ENCODE data around the gene LCNL1. TPM values are rescaled to one million over a fixed set of nuclear protein-coding genes. Genes with fewer than 3 reads are reported as not detected.

The LCNL1 gene
- total and polyA plus RNA-seq, 4 donors = 0.15 to 2.7 (median 1.4) TPM

DNA sequence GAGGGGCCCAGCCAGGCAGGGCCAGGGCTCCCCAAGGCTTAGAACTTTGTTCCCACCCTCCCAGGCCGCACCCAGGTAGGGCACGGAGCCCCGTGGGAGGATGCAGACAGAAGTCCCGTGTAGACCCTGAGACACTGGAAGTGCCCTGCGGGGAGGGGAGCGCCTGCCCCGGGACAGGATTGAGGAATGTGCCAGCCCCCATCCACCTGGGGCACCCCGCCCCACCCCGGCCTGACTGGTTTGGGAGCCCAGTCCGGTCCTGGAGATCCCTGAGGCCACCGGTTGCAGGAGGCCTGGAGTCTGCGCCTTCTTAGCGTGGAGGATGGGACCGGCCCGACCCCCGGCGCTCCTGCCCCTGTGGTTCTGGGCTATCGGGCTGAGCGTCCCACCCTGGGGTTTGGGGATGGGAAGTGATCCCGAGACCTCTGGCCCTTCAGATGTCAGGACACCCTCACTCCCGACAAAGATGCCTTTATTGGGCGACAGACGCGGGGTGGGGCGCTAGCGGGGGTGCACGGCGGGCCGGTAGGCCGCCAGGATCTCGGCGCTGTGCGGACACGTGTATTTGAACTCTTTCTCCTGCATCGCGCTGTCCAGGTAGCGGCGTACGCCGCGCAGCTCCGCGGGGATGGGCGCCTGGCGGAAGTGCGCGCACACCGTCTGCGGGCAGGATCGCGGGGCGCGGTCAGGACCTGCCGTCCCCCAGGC, 11.5 kb downstream of the LCNL1 start:
- H3K27ac ChIP-seq (ENCODE audit: low read depth in 1 of 2, low read length in 1 of 2) = no peak overlapping the region
- peaks cover 0 to 13% (median 0%) of the 10 kb centered on the region in 4 donors for H3K36me3 ChIP-seq (ENCODE audit: control insufficient read depth in 4 of 4, insufficient read depth in 4 of 4, low read length in 4 of 4)
- H3K4me1 ChIP-seq (ENCODE audit: control insufficient read depth in 5 of 5, insufficient read depth in 5 of 5, low read length in 5 of 5) = peaks cover 0 to 37% (median 15%) of the 10 kb centered on the region in 5 donors
- no peak overlapping the region for H3K4me3 ChIP-seq
- no peaks in the 10 kb centered on the region for H3K9me3 ChIP-seq (ENCODE audit: control insufficient read depth in 4 of 4, insufficient read depth in 3 of 4, low read length in 3 of 4)
- ATAC-seq (ENCODE audit: insufficient read depth, low FRiP score) (no peak), DNase-seq (no peak)
- WGBS, 2 donors = 71 to 75% methylated on average over 54 of the region's 54 CpGs
- TF ChIP-seq, protein P1, sequence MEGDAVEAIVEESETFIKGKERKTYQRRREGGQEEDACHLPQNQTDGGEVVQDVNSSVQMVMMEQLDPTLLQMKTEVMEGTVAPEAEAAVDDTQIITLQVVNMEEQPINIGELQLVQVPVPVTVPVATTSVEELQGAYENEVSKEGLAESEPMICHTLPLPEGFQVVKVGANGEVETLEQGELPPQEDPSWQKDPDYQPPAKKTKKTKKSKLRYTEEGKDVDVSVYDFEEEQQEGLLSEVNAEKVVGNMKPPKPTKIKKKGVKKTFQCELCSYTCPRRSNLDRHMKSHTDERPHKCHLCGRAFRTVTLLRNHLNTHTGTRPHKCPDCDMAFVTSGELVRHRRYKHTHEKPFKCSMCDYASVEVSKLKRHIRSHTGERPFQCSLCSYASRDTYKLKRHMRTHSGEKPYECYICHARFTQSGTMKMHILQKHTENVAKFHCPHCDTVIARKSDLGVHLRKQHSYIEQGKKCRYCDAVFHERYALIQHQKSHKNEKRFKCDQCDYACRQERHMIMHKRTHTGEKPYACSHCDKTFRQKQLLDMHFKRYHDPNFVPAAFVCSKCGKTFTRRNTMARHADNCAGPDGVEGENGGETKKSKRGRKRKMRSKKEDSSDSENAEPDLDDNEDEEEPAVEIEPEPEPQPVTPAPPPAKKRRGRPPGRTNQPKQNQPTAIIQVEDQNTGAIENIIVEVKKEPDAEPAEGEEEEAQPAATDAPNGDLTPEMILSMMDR (IDR thresholded peaks at IDR 0.05; ENCODE audit: control extremely low read depth, extremely low read depth) = no peak
- no peak overlapping the region for H3K9ac ChIP-seq (ENCODE audit: insufficient read depth in 1 of 2, low read length in 2 of 2)
- H3K27me3 ChIP-seq (ENCODE audit: control insufficient read depth in 3 of 3, insufficient read depth in 3 of 3, low read length in 2 of 3) = no peaks in the 10 kb centered on the region

DNA sequence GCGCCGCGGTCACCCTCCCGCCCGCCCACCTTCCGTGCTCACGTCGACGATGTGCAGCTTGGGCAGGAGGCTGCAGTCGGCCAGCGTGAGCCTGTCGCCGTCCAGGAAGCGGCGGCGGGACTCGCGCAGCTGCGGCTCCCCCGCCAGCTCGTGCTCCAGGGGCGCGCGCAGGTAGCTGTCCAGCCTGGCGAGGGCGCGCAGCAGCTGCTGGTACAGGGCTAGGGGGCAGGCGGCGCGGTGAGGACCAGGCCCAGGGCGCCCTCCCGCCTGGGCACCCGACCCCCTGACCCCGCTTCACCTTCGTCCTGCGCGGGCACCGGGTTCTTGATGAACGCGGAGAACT, 12.1 kb downstream of the LCNL1 start:
- DNase-seq = peak in 1 of 3 donors; percentile 33
- Histone ChIP-seq H3K4me1 (ENCODE audit: control insufficient read depth in 5 of 5, insufficient read depth in 5 of 5, low read length in 5 of 5) (peaks cover 0 to 37% (median 15%) of the 10 kb centered on the region in 5 donors), H3K36me3 (ENCODE audit: control insufficient read depth in 4 of 4, insufficient read depth in 4 of 4, low read length in 4 of 4) (peaks cover 0 to 13% (median 0%) of the 10 kb centered on the region in 4 donors), H3K4me3 (no peak overlapping the region), H3K27ac (ENCODE audit: low read depth in 1 of 2, low read length in 1 of 2) (no peak overlapping the region), H3K9ac (ENCODE audit: insufficient read depth in 1 of 2, low read length in 2 of 2) (no peak overlapping the region), H3K27me3 (ENCODE audit: control insufficient read depth in 3 of 3, insufficient read depth in 3 of 3, low read length in 2 of 3) (no peaks in the 10 kb centered on the region), H3K9me3 (ENCODE audit: control insufficient read depth in 4 of 4, insufficient read depth in 3 of 4, low read length in 3 of 4) (no peaks in the 10 kb centered on the region)
- no peak for ATAC-seq (ENCODE audit: insufficient read depth, low FRiP score)
- WGBS, 2 donors = 17 to 60% methylated on average over 31 to 40 of the region's 40 CpGs
- TF ChIP-seq, protein P1 (IDR thresholded peaks at IDR 0.05; ENCODE audit: control extremely low read depth, extremely low read depth) = no peak

DNA sequence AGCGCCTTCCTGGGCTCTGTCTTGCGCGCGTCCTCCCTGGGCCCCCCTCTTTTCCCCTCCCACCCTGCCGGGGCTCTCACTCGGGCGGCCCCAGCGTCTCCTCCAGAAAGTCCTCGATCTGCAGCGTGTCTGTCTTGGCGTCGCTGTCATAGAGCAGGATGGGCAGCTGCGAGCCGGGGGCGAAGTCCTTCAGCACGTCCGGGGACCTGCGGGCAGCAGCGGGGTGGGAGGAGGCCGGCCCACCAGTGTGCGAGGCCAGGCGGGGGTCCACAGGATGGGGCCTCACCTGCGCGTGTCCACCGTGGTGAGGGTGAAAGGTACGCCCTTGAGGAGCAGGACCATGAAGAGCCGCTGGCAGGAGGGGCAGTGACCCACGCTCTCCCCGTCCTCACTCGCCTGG, 12.6 kb downstream of the LCNL1 start:
- Histone ChIP-seq H3K36me3 (ENCODE audit: control insufficient read depth in 4 of 4, insufficient read depth in 4 of 4, low read length in 4 of 4) (peaks cover 0 to 13% (median 0%) of the 10 kb centered on the region in 4 donors), H3K27me3 (ENCODE audit: control insufficient read depth in 3 of 3, insufficient read depth in 3 of 3, low read length in 2 of 3) (no peaks in the 10 kb centered on the region), H3K4me3 (no peak overlapping the region), H3K27ac (ENCODE audit: low read depth in 1 of 2, low read length in 1 of 2) (no peak overlapping the region), H3K9ac (ENCODE audit: insufficient read depth in 1 of 2, low read length in 2 of 2) (no peak overlapping the region), H3K4me1 (ENCODE audit: control insufficient read depth in 5 of 5, insufficient read depth in 5 of 5, low read length in 5 of 5) (peaks cover 0 to 37% (median 15%) of the 10 kb centered on the region in 5 donors), H3K9me3 (ENCODE audit: control insufficient read depth in 4 of 4, insufficient read depth in 3 of 4, low read length in 3 of 4) (no peaks in the 10 kb centered on the region)
- ATAC-seq (ENCODE audit: insufficient read depth, low FRiP score) = no peak
- WGBS, 2 donors = 35 to 37% methylated on average over 28 to 30 of the region's 30 CpGs
- peak; percentile 50 to 57 (median 51) for DNase-seq
- TF ChIP-seq, protein P1 (IDR thresholded peaks at IDR 0.05; ENCODE audit: control extremely low read depth, extremely low read depth) = no peak
